GM21717 (cell line): ENCODE results near the gene GNAQ.

Experiments used
- ATAC-seq: cut with Tn5 transposase; IDR thresholded peaks from one replicate; pipeline ENCODE4 v1.9.1; 2021; ENCODE audit warnings: mild to moderate bottlenecking, moderate library complexity; ENCODE audit not compliant: unreplicated experiment

The GNAQ gene

GRCh38 chr9:77848897-77849296 lies 182.7 kb downstream of the GNAQ start:
- ATAC-seq = no peak

GRCh38 chr9:77848404-77848803 lies 183.2 kb downstream of the GNAQ start:
- ATAC-seq = no peak

- ATAC-seq = no peak
These were observed 184.0 kb downstream of the GNAQ start for GRCh38 chr9:77847626-77848025.

- no peak for ATAC-seq
These were observed 184.5 kb downstream of the GNAQ start for GRCh38 chr9:77847059-77847499.

- ATAC-seq = no peak
These were observed 187.2 kb downstream of the GNAQ start for GRCh38 chr9:77844415-77844814.

- ATAC-seq = no peak
These were observed 187.8 kb downstream of the GNAQ start for GRCh38 chr9:77843871-77844155.

- no peak for ATAC-seq
These were observed 188.3 kb downstream of the GNAQ start for GRCh38 chr9:77843076-77843870.

- peak; percentile 90 for ATAC-seq
These were observed 189.7 kb downstream of the GNAQ start for GRCh38 chr9:77841739-77842386.

- ATAC-seq = no peak
These were observed 192.0 kb downstream of the GNAQ start for GRCh38 chr9:77839459-77840140.

GRCh38 chr9:77838986-77839385 lies 192.6 kb downstream of the GNAQ start:
- ATAC-seq = no peak

- no peak for ATAC-seq
These were observed 196.6 kb downstream of the GNAQ start for GRCh38 chr9:77834898-77835488.

GRCh38 chr9:77833561-77834429 lies 197.8 kb downstream of the GNAQ start:
- no peak for ATAC-seq

- no peak for ATAC-seq
These were observed 199.0 kb downstream of the GNAQ start for GRCh38 chr9:77832639-77833038.

- ATAC-seq = no peak
These were observed 199.8 kb downstream of the GNAQ start for GRCh38 chr9:77831781-77832180.

- no peak for ATAC-seq
These were observed 200.9 kb downstream of the GNAQ start for GRCh38 chr9:77830618-77831285.

GRCh38 chr9:77829420-77829819 lies 202.2 kb downstream of the GNAQ start:
- ATAC-seq = no peak

- peak; percentile 43 for ATAC-seq
These were observed 204.4 kb downstream of the GNAQ start for GRCh38 chr9:77827104-77827784.

- no peak for ATAC-seq
These were observed 205.0 kb downstream of the GNAQ start for GRCh38 chr9:77826621-77827020.

- ATAC-seq = no peak
These were observed 205.5 kb downstream of the GNAQ start for GRCh38 chr9:77826116-77826515.

- no peak for ATAC-seq
These were observed 206.2 kb downstream of the GNAQ start for GRCh38 chr9:77825361-77825760.
